OCI-LY7 (cell line): ENCODE measurements around the gene DENND2D.

ENCODE experiments used
- CTCF ChIP-seq: fragments of 200-600 bp; sonication (generic); conservative IDR thresholded peaks from 2 replicates; pipeline ENCODE4 v1.5.1; 2014; ENCODE audit warnings: mild to moderate bottlenecking, antibody characterized with exemption, low read length, moderate library complexity, mixed read lengths
- EZH2phosphoT487 ChIP-seq: fragments of 200-600 bp; sonication (generic); IDR thresholded peaks from 2 replicates; pipeline ENCODE4 v1.6.1; 2018; ENCODE audit warnings: low read depth, borderline replicate concordance, mild to moderate bottlenecking, mixed run types, antibody characterized with exemption, low read length, moderate library complexity, mixed read lengths

- TF ChIP-seq CTCF (no peak), EZH2phosphoT487 (no peak)
Observed at GRCh38 chr1:111172463-111172862, 28.0 kb downstream of the DENND2D start.
